ENCODE data around the gene ZNF512. TPM values are rescaled to one million over a fixed set of nuclear protein-coding genes. Genes with fewer than 3 reads are reported as not detected.

ZNF512 gene
- total and polyA plus RNA-seq, 9 of the 15 experiments (the other 6 are each of a cell fraction or from before 2014, with no cell fraction given): 24.7 to 101 (median 65.9) TPM

DNA sequence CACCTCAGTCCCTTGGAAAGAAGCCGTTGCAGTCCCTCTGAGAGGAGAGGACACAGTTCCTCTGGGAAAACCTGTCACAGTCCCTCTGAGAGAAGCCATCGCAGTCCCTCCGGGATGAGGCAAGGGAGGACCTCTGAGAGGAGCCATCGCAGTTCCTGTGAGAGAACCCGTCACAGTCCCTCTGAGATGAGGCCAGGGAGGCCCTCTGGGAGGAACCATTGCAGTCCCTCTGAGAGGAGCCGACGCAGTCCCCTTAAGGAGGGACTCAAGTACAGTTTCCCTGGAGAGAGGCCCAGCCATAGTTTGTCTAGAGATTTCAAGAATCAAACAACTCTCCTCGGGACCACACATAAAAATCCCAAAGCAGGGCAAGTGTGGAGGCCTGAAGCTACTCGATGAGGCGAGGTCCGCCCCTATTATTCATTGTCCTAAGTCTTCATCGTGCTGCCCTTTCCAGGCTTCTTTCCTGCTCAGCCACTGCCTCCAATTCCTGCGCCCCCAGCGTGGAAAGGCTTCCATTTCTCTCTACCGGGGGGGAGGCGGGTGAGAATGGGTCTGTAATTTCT is 630 bp upstream of the ZNF512 start (continued):
- TF ChIP-seq, protein P1, sequence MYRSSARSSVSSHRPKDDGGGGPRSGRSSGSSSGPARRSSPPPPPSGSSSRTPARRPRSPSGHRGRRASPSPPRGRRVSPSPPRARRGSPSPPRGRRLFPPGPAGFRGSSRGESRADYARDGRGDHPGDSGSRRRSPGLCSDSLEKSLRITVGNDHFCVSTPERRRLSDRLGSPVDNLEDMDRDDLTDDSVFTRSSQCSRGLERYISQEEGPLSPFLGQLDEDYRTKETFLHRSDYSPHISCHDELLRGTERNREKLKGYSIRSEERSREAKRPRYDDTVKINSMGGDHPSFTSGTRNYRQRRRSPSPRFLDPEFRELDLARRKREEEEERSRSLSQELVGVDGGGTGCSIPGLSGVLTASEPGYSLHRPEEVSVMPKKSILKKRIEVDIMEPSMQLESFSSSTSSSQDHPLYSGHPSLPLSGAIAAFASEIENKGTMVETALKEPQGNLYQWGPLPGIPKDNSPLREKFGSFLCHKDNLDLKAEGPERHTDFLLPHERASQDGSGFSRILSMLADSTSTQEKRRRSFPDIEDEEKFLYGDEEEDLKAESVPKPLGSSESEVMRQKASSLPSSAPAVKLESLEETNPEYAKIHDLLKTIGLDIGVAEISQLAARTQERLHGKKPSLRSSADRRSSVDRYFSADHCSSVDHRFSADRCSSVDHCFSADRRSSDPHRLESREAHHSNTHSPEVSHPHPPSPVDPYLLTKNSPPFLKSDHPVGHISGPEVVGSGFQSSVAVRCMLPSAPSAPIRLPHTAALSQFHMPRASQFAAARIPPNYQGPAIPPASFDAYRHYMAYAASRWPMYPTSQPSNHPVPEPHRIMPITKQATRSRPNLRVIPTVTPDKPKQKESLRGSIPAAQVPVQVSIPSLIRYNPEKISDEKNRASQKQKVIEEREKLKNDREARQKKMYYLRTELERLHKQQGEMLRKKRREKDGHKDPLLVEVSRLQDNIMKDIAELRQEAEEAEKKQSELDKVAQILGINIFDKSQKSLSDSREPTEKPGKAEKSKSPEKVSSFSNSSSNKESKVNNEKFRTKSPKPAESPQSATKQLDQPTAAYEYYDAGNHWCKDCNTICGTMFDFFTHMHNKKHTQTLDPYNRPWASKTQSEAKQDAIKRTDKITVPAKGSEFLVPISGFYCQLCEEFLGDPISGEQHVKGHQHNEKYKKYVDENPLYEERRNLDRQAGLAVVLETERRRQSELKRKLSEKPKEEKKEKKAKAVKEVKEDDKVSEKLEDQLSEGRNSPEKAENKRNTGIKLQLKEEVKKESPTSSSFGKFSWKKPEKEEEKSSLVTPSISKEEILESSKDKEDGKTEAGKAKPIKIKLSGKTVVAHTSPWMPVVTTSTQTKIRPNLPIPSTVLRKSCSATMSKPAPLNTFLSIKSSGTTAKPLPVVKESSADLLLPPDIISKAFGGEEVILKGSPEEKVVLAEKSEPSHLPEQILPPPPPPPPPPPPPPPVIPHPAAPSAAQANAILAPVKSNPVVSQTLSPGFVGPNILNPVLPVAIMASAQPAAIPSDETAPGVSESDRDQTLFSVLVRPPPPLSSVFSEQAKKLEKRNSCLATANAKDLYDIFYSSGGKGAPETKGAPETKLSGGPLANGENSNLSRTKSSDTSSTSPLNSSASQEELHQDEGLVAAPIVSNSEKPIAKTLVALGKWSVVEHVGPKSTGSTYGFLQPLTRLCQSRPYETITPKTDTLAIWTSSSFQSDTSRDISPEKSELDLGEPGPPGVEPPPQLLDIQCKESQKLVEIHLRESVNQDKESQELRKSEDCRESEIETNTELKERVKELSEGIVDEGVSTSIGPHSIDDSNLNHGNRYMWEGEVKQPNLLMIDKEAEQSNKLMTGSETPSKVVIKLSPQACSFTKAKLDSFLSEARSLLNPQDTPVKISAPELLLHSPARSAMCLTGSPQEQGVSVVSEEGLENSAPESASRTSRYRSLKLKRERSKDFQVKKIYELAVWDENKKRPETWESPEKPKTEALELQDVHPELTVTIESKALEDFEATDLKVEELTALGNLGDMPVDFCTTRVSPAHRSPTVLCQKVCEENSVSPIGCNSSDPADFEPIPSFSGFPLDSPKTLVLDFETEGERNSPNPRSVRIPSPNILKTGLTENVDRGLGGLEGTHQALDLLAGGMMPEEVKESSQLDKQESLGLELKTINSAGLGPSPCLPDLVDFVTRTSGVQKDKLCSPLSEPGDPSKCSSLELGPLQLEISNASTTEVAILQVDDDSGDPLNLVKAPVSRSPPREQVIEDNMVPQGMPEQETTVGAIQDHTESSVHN (IDR thresholded peaks at IDR 0.05; ENCODE audit: borderline replicate concordance in 1 of 2, low read depth in 1 of 2): 0 out of 4 replicates have a peak, but pooled peaks of 1 of the 2 experiments have one; percentile 33
- TF ChIP-seq, protein P2, sequence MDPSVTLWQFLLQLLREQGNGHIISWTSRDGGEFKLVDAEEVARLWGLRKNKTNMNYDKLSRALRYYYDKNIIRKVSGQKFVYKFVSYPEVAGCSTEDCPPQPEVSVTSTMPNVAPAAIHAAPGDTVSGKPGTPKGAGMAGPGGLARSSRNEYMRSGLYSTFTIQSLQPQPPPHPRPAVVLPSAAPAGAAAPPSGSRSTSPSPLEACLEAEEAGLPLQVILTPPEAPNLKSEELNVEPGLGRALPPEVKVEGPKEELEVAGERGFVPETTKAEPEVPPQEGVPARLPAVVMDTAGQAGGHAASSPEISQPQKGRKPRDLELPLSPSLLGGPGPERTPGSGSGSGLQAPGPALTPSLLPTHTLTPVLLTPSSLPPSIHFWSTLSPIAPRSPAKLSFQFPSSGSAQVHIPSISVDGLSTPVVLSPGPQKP (CRISPR knock-in tag; IDR thresholded peaks at IDR 0.05): no peak
- TF ChIP-seq MTA2 (IDR thresholded peaks at IDR 0.05; ENCODE audit: low read depth) (no peak), POLR2B (IDR thresholded peaks at IDR 0.05; ENCODE audit: low read depth, partially characterized antibody) (no peak), ZBED1 (IDR thresholded peaks at IDR 0.05) (0 out of 2 replicates have a peak, but pooled peaks have one; percentile 6), RAD51 (IDR thresholded peaks at IDR 0.05; ENCODE audit: borderline replicate concordance, low read depth) (no peak), ZZZ3 (IDR thresholded peaks at IDR 0.05) (no peak), E2F3 (CRISPR knock-in tag; IDR thresholded peaks at IDR 0.05) (no peak), ZNF57 (CRISPR knock-in tag; IDR thresholded peaks at IDR 0.05) (no peak)
- TF ChIP-seq, protein P3, sequence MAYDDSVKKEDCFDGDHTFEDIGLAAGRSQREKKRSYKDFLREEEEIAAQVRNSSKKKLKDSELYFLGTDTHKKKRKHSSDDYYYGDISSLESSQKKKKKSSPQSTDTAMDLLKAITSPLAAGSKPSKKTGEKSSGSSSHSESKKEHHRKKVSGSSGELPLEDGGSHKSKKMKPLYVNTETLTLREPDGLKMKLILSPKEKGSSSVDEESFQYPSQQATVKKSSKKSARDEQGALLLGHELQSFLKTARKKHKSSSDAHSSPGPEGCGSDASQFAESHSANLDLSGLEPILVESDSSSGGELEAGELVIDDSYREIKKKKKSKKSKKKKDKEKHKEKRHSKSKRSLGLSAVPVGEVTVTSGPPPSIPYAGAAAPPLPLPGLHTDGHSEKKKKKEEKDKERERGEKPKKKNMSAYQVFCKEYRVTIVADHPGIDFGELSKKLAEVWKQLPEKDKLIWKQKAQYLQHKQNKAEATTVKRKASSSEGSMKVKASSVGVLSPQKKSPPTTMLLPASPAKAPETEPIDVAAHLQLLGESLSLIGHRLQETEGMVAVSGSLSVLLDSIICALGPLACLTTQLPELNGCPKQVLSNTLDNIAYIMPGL (CRISPR knock-in tag; IDR thresholded peaks at IDR 0.05): no peak
- TF ChIP-seq, protein P4, sequence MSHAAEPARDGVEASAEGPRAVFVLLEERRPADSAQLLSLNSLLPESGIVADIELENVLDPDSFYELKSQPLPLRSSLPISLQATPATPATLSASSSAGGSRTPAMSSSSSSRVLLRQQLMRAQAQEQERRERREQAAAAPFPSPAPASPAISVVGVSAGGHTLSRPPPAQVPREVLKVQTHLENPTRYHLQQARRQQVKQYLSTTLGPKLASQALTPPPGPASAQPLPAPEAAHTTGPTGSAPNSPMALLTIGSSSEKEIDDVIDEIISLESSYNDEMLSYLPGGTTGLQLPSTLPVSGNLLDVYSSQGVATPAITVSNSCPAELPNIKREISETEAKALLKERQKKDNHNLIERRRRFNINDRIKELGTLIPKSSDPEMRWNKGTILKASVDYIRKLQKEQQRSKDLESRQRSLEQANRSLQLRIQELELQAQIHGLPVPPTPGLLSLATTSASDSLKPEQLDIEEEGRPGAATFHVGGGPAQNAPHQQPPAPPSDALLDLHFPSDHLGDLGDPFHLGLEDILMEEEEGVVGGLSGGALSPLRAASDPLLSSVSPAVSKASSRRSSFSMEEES (CRISPR knock-in tag; IDR thresholded peaks at IDR 0.05): no peak

Data from K562 (cell line).